Stimulated activated CD8-positive, alpha-beta memory T cell treated with anti-CD3 and anti-CD28 coated beads, Interleukin-12 subunit alpha, Interleukin-12 subunit beta, amount 100 ng/mL, for 24 hours (primary cell): Measurements from ENCODE around the gene DRC1.

Source experiments
- DNase-seq: peaks from one replicate; pipeline ENCODE4 v3.0.0-alpha.2; 2020; ENCODE audit errors: extremely low read depth

DRC1 gene

DNA sequence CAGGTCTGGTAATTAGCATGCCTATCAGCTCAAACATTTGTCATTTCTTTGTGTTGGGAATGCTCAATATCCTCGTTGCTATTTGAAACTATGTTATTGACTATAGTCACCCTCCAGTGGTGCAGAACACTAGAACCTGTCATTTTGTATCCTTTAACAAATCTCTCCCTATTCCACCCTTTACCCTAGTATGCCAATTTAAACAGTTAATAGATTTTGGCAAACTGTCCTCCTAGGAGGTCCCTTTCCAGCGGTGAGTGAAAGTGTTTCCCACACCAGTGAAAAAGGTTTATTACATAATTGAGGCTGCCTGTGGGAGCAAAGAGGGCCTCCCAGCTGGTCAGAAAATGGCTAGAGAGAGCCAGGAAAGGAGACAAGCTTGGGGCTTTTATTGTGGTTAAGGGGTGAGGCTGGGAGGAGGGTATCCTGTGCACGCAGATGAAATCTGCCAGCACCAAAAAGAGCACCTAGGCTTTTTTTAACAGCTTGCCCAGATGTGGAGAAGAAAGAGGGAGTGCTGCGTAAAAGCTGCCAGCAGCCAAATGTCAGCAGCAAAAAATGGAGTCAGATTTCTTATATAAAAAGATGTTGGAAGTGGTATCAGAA, 1.8 kb upstream of the DRC1 start:
- DNase-seq, result no peak

DNA sequence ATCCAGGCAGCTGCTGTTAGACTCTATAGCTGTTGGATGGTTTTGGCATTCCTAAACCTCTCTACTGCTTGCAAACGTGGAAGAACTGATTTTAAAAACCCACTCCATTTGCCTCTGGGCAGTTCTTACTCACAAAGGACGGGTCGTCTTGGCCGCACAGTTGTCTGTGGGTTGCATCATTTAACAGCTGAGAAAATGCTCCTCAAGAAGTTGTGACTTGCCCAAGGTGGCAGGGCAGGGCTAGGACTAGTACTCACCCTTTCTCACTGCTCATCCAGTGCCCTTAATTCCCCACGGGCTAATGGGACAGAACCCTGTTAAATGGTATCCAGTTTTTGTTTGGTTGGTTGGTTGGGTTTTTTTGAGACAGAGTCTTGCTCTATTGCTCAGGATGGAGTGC, 997 bp upstream of the DRC1 start:
- DNase-seq, result no peak

DNA sequence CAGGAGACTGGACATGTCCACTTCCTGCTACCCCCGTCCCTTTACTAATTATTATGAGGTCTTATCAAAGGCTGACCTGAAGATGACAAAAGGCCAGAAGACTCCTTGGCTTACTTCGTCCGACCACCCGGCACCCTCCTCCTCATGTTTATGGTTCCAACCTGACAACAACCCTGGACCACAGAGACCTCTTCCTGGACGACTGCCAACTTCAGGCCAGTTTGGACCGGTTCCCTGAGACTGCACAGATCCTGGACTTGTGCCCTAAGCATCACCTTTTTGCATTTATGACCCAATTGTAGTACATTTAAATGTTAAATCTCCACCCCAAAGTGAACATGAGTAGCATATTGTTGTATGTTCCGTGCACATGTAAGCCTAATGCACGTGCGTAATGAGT, 5.8 kb downstream of the DRC1 start:
- no peak for DNase-seq

DNA sequence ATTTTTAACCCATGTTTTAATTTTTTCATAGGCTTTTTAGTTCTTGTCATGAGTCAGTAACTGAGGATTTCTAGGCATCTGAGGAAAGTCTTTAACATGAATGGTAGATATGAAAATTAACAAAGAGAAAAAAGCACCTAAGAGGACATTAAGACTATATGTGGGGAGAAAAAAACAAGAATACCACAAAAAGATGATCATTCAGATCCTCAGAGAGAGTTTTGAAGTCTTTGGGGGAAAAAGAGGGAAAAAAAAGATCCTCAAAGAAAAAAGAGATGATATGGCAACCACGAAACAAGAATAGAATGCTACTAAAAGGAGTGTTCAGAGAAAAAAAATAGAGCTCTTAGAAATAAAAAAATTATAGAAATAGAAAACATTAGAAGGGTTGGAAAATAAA, 8.1 kb downstream of the DRC1 start:
- DNase-seq, result no peak

DNA sequence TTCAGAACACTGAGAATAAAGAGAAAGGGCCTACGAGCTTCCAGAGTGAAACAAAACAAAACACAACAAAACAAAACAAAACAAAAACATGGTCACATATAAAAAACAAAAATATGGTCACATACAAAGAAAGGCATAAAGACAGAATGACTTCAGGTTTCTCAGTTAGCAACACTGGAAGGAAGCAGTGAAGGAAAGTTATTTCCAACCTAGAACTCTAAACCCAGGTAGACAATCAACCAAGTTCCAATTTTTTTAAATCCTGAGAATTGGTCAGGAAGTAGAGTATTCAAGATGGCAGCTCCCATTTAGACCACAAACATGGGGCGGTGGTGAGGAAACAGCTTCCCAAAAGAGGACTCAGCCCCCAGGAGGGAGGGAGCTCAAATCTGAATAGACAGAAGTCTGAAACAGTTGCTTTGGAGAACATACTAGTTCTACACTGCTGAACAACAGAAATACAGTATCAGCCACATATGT, 9.1 kb downstream of the DRC1 start:
- DNase-seq, result no peak

DNA sequence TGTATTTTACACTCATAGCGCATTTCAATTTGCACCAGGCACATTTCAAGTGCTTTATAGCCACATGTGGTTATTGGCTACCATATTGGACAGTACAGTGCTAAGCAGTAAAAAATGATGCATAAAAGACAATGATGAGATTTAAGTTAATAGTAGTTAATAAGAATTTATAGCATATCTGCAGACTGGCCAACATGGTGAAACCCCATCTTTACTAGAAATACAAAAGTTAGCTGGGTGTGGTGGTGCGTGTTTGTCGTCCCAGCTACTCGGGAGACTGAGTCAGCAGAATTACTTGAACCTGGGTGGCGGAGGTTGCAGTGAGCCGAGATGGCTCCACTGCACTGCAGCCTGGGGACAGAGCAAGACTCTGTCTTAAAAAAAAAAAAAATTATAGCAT, 9.7 kb downstream of the DRC1 start:
- DNase-seq, result no peak

DNA sequence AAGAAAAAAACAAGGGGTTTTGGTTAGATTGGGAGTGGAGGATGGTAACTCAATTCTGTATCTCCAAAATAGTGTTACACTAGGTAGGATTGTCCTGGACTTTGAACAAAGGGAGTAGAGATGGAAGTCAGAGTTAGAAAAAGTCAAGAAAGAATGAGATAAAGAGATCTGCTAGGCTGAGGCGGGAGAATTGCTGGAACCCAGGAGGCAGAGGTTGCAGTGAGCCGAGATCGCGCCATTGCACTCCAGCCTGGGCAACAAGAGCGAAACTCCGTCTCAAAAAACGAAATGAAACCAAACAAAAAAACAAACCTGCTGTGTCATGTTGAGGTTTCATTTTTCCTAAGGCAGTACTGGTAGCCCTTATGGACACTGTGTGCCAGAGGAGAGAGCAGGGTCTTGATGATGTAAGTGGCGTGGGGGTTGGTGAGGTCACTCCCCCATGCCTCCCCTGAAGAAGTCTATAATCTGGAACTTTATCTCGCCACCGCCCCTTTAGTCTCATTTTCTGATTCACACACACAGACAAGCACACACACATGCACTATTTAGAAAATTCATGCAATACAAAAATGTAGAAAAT, 10.5 kb downstream of the DRC1 start:
- no peak for DNase-seq

DNA sequence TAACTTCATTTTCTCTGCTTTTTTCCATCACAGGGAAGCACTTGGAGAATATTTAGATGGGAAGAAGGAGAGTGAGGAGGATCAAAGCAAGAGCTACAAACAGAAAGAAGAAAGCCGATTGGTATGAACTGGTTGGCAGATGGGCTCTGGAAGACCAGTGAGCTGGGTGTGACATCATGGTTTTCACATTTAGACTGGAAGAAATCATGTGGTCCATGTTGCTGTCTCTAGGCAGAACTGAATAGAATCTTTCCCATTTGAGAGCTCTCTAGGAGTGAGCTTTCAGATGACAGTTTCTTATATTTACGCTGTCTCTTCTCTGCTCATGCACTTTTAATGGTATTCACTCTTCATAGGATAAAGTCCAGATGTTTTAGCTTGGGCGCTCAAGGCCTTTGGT, 12.6 kb downstream of the DRC1 start:
- no peak for DNase-seq

DNA sequence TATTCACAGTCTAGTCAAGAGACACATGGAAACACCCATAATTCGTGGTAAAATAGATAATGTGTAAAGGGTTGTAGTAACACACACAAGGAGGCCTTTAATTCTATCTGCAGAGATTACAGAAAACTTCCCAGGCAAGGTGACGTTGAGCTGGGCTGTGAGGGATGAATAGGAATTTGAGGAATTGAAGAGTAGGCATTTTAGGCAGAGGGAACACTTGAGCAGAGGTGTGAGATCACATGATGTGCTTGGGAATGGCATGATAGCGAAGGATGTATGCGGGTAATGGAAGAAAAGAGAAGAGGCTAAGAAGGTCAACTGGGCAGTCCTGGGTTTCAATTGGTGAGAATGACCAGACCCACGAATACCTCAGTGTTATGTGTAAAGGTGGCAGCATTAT, 20.2 kb downstream of the DRC1 start:
- DNase-seq, result no peak

DNA sequence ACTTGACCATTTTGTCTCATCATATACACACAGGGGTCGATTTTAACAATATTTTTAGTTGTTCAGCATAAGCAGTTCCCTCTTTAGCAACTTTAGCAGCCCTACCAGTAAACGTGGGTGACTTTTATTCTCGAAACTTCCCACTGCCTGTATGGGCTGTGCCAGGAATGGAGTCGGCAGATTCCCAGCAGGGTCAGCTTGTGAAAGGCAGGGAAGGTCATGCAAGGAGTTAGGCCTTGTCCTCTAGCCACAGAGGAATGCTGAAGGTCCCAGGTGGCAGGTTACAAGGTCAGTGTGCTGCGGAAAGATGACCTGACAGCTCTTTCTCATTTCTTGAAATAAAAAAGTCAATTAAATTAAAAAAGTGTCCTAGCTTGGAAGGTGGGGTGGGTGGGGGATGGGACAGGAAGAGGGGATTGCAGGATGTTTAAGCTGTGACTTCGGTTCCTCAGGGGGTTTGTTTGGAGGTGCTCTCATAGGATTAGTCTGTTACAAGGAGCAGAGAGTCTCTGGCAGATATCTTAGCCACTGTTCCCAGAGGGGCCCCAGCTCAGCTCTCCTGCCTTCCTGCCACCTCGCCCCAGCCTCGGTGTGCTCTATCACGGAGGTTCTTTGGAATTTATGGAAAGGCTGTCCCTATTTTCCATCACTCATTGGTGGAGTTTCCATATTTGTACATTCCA, 21.4 kb downstream of the DRC1 start:
- no peak for DNase-seq

DNA sequence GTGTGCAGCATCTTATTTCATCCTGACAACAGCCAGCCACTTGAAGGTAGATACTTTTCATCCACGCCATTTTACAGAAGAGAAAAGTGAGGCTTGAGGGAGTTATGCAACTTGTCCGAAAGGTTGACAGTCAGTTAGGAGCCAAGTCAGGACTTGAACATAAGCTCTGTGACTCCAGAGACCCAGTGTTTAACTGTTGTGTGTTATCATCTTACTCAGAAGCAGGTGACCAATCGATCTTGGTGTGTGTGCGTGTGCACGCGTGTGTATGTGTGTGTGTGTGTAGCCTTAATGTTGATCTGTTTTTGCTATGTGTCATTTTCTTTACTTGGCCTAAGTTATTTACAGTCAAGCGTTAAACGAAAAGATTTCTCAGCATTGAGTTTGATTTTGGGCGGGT, 22.0 kb downstream of the DRC1 start:
- DNase-seq, result no peak

DNA sequence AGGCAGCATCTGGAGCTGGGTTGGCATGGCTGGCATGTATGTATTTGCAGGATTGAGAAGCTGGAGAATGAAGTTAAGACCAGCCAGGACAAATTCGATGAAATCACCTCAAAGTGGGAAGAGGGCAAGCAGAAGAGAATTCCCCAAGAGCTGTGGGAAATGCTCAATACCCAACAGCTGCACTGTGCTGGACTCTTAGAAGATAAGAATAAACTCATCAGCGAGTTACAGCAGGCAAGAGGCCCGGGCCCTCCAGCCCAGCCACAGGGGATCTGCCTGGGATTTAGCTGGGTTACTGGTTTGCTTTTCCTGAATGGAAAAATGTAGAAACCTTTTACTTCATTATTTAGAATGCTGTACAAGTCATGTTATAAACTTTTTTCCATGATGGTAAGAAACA, 22.5 kb downstream of the DRC1 start:
- DNase-seq, result no peak

DNA sequence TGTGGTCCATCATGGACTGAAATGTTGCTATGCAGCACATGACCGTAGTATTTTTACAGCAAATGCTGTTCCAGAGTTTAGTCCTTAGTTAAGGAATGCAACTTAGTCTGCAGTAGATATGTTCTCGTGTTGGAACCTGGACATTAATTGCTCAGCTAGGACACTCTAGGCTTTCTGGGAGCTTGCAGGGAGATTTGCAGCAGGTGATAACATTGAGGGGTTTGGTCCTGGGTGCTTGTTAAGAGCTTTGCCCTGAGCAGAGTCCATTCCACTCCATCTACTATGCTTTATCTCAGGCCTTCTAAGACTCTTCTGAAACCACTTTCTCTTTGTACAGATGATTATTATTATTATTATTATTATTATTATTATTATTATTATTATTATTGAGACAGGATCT, 27.1 kb downstream of the DRC1 start:
- no peak for DNase-seq

DNA sequence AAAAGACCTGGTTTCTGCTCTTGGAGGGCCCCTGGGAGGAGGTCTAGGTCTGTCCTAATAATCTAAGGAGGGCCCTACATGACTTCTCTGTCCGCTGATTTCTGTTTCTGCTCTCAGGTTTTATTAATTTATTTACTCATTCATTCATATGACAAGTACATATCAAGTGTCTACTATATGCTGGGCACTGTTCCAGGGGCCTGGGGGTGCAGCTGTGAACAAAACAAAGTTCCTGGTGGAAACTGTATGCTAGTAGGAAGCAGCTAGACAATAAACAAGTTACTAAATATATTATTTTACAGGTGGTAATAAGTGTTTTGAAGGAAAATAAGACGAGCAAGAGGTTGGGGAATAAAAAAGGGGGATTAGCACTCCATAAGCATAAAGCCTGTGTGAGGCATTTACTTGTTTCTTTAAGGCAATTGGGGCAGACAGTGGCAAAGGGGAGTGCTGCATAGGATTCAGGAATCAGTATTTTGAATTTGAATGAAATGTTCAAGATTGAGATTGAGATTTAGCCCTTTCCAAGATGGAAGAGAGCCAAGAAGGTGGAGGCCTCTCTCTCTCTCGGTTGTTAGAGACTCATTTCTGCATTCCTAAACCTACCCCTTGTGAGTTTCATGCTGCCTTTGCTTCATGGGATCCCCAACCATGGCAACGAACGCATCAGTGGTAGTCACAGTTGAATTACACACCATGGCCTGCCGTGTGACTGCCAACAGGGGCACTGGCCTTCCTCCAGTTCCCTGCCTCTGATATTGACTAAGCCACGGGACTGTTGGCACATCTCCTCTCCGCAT, 28.3 kb downstream of the DRC1 start:
- no peak for DNase-seq

DNA sequence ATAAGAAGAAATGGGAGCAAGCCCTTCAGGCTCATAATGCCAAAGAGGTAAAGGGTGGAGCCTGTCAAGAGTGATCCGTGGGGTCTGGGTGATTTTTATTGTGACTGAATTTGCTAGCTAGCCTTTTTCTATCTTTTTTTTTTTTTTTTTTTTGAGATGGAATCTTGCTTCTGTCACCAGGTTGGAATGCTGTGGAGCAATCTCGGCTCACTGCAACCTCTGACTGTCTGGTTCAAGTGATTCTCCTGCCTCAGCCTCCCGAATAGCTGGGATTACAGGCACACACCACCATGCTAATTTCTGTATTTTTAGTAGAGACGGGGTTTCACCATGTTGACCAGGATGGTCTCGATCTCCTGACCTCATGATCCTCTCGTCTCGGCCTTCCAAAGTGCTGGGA, 29.1 kb downstream of the DRC1 start:
- DNase-seq, result no peak

DNA sequence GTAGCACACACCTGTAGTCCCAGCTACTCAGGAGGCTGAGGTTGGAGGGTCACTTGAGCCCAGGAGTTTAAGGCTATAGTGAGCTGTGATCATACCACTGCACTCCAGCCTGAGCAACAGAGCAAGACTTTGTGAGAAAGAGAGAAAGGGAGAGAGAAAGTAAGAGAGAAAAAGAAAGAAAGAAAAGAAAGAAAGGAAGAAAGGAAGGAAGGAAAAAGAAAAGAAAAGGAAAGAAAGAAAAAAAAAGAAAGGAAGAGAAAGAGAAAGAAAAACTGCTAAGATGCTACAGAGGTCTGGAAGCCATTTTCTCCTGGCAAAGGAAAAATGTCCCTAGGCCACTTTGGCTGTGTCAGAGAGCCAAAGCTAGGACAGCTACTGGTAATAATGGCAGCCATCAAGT, 30.6 kb downstream of the DRC1 start:
- DNase-seq, result no peak

DNA sequence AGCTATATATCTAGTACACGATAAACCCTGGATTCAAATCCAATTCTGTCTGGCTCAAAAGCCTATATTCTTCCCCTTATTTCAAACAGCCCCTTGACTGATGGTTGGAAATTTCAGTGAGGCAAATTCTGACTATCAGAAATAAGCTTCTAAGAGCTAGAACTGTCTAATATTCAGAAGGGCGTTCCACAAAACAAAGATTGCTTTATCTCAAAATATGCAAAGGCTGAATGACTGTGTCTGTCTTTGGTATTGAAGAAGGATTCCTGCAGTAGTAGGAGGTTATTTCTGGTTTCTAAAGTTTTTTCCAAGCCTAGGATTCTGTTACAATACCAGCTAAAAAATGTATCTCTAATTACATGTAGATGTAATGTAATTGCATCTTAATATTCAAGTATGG, 31.1 kb downstream of the DRC1 start:
- DNase-seq, result no peak

DNA sequence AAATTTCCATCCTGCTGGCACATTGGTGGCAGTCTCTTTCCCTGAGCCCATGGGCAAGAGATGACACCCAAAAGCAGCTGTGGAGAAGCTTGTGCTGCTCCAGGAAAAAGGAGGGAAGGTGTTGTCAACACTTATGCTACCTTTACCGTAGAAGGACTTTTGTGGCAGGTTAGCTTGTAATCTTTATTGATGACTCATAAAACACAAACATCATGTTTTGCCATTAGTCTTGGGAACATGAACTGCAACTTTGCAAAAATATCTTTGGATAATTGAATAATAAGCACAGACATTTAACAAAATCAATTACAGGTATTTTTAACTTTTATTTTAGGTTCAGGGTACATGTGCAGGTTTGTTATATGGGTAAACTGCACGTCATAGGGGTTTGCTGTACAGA, 33.4 kb downstream of the DRC1 start:
- DNase-seq, result no peak

DNA sequence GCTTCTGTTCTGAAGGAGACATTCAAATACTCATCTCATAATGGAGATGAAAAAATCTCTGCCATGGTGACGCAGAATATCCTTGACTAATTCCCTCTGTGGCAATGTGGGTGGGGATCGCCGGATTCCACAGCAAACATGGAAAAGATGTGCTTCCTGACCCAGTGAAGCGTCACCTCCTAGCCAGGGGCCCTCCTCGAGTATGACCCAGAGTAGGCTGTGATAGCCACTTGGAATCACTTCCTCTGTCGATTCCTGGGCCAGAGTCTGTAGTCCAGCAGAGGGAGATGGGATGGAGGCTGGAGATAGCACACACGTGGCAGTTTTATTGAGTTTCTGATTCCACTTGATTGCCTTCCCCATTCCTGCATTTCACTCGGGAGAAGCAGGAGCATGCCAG, 36.8 kb downstream of the DRC1 start:
- DNase-seq, result no peak

DNA sequence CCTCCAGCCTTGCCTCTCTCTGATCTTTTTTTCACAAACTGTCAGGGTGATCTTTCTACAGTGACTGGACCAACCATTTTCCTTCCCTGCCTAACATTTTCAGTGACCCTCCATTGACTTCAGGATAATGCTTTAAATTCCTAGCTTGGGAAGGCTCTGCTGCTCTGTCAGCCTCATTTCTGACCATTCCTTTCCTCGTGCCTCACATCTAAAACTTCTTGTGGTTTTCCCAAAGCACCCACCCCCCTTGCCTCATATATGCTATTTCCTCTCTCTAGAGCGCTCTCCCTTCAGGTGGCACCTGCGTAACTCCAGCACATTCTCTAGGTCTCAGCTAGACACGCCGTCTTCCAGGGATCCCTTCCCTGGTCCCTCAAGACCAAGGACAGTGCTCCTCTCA, 37.2 kb downstream of the DRC1 start:
- DNase-seq, result no peak

DNA sequence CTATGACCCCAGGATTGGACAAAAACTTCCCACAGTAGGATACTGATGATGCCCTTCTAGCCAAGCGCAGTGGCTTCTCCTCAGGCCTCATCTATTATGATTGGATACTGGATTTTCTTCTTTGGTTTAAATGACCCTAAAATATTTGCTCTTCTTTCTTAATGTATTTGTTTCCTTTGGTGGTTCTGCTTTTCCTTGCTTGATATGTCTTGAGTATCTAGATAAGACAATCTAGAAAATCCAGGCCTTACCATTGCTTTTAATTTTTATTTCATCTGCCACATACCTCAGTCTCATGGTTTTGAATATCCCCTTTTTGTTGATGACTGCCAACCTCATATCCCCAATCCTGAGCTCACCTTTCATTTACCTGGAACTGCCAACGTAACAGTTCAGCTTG, 40.6 kb downstream of the DRC1 start:
- DNase-seq, result no peak

DNA sequence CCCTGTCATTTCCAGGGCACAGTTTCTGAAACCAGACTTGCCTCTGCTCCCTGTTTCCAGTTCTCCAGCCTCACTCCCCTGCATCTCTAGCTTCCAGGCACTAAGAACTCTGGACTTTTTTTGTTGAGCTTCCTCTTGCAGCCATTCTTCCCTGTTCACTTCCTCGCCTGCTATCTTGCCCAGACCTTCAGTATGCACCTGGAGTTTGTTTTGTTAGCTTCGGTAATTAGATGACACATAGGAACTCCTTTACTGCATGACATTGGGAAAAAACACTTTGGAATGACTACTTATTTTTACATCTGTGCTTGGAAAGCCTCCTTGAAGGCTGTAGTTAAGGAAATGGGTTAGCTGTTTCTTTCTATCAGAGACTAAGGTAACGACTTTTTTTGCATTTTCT, 41.0 kb downstream of the DRC1 start:
- DNase-seq, result no peak

DNA sequence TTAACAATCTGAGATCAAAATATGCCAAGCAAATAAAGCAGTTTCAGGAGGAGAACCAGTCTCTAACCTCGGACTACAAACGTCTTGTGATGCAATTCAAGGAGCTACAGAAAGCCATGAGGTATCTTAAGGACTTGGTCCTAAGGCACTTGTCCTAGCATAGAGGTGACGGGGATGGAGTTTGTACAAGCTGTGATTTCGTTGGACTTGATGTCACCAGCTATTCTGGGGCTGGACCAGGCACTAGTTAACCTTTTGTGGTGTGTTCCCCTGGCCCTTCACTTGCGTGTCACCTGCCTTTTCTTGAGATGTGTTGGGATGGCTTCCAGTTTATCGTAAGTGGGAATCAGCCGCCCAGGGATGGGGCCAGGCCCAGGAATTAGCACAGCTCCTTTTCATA, 42.5 kb downstream of the DRC1 start:
- DNase-seq, result no peak
